Measurements from ENCODE around the gene EDEM1.

The EDEM1 gene

GRCh38 chr3:5201536-5201935 lies 14.0 kb downstream of the EDEM1 start:
- no peak for DNase-seq

- no peak for DNase-seq
Observed at GRCh38 chr3:5202222-5202621, 14.7 kb downstream of the EDEM1 start.

GRCh38 chr3:5205165-5205941 lies 17.8 kb downstream of the EDEM1 start:
- DNase-seq, result no peak

GRCh38 chr3:5210926-5211325 lies 23.4 kb downstream of the EDEM1 start:
- no peak for DNase-seq

GRCh38 chr3:5212628-5213573 lies 25.4 kb downstream of the EDEM1 start:
- DNase-seq, result no peak

- DNase-seq, result no peak
Observed at GRCh38 chr3:5213574-5213966, 26.1 kb downstream of the EDEM1 start.

GRCh38 chr3:5214352-5214751 lies 26.8 kb downstream of the EDEM1 start:
- no peak for DNase-seq

GRCh38 chr3:5217824-5218595 lies 30.5 kb downstream of the EDEM1 start:
- DNase-seq, result no peak

- no peak for DNase-seq
Observed at GRCh38 chr3:5218815-5219214, 31.3 kb downstream of the EDEM1 start.

- DNase-seq, result no peak
Observed at GRCh38 chr3:5219216-5219615, 31.7 kb downstream of the EDEM1 start.

- no peak for DNase-seq
Observed at GRCh38 chr3:5220193-5220592, 32.7 kb downstream of the EDEM1 start.

- no peak for DNase-seq
Observed at GRCh38 chr3:5220667-5221431, 33.3 kb downstream of the EDEM1 start.

GRCh38 chr3:5221701-5222100 lies 34.2 kb downstream of the EDEM1 start:
- DNase-seq, result no peak

- no peak for DNase-seq
Observed at GRCh38 chr3:5222283-5223005, 34.9 kb downstream of the EDEM1 start.

- peak; percentile 74 for DNase-seq
Observed at GRCh38 chr3:5226783-5227182, 39.3 kb downstream of the EDEM1 start.

GRCh38 chr3:5227812-5228211 lies 40.3 kb downstream of the EDEM1 start:
- peak; percentile 24 for DNase-seq

GRCh38 chr3:5229414-5229813 lies 41.9 kb downstream of the EDEM1 start:
- no peak for DNase-seq

- DNase-seq, result no peak
Observed at GRCh38 chr3:5231074-5231473, 43.6 kb downstream of the EDEM1 start.

- DNase-seq, result no peak
Observed at GRCh38 chr3:5231487-5231886, 44.0 kb downstream of the EDEM1 start.

- peak; percentile 25 for DNase-seq
Observed at GRCh38 chr3:5232570-5232969, 45.1 kb downstream of the EDEM1 start.

GRCh38 chr3:5233026-5233425 lies 45.5 kb downstream of the EDEM1 start:
- DNase-seq, result no peak

GRCh38 chr3:5235655-5236054 lies 48.1 kb downstream of the EDEM1 start:
- no peak for DNase-seq
